MCF 10A (cell line): ENCODE data around the gene KLK13. TPM values are rescaled to one million over a fixed set of nuclear protein-coding genes. Genes with fewer than 3 reads are reported as not detected.

Experiments
- BruUV-seq: library from RNA; stranded (reverse); fragments of 400-500 nt; replicated peaks from 2 replicates; lab custom pipeline; 2021; lab: Mats Ljungman, UMichigan
- CTCF ChIA-PET: fragments of 300-600 bp; sonication (Branson Sonifier 250); formaldehyde crosslinking; extraction: SDS; loops from one replicate; lab custom pipeline; 2021; ENCODE audit warnings: antibody characterized with exemption, inconsistent platforms; lab: Yijun Ruan, JAX
- POLR2A ChIA-PET: fragments of 300-600, 350-650 bp; sonication (Branson Sonifier 250); formaldehyde crosslinking; extraction: SDS; loops from one replicate; lab custom pipeline; 2020; ENCODE audit warnings: antibody characterized with exemption, inconsistent platforms; lab: Yijun Ruan, JAX
- DNase-seq: peaks from one replicate; pipeline ENCODE4 v3.0.0-alpha.2; 2018; ENCODE audit not compliant: unreplicated experiment
- H3K27ac Mint-ChIP-seq: one replicate; pipeline ENCODE4 v1.8.0; 2022; ENCODE audit warnings: mild to moderate bottlenecking, low read depth, mixed read lengths; ENCODE audit not compliant: unreplicated experiment
- H3K27me3 Mint-ChIP-seq: one replicate; pipeline ENCODE4 v1.8.0; 2022; ENCODE audit warnings: mixed read lengths; ENCODE audit not compliant: insufficient read depth, unreplicated experiment
- H3K36me3 Mint-ChIP-seq: one replicate; pipeline ENCODE4 v1.8.0; 2022; ENCODE audit warnings: mild to moderate bottlenecking, moderate library complexity, mixed read lengths; ENCODE audit not compliant: insufficient read depth, unreplicated experiment
- H3K4me1 Mint-ChIP-seq: one replicate; pipeline ENCODE4 v1.8.0; 2022; ENCODE audit warnings: mixed read lengths; ENCODE audit not compliant: insufficient read depth, unreplicated experiment
- H3K4me3 Mint-ChIP-seq: one replicate; pipeline ENCODE4 v1.8.0; 2022; ENCODE audit warnings: mild to moderate bottlenecking, moderate library complexity, mixed read lengths; ENCODE audit not compliant: unreplicated experiment
- H3K9me3 Mint-ChIP-seq: one replicate; pipeline ENCODE4 v1.8.0; 2022; ENCODE audit warnings: mixed read lengths; ENCODE audit not compliant: unreplicated experiment
- intact Hi-C: fragments of 100-400 bp; cut with micrococcal nuclease; formaldehyde crosslinking; loops from 2 replicates; pipeline ENCODE4 v1.14.1; 2022
- total RNA-seq: library from RNA; stranded (reverse); gene quantifications from 2 replicates; pipeline ENCODE4 v1.2.3, GENCODE V29; 2022
- TF ChIP-seq, protein P1 (sequence below): fragments of 200-600 bp; IDR thresholded peaks from one replicate; pipeline ENCODE4 v1.8.0; 2022; ENCODE audit warnings: antibody characterized with exemption, mild to moderate bottlenecking; ENCODE audit not compliant: unreplicated experiment

The KLK13 gene
- total RNA-seq, 1 experiment from 2014 or later = not detected

DNA sequence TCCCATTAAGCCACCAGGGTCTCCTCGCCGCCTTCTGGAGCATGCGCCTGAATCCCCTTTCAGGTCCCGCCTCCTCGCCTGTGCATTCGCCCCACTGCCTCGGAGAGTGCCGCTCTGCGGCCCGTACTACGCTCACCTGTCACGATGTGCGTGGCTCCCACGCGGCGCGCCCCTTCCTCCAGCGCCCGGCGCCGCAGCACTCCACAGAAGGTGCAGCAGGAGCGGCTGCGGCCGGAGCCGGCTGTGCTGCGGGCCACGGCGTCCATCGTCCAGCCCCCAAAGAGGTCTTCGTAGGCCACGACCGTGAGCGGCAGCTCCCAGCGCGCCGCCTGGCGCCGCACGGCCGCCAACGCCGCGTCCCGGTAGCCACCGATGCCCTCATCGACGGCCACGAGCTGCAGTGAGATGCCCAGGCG is 39.0 kb upstream of the KLK13 start:
- Mint-ChIP-seq H3K27me3 (no peaks in the 10 kb centered on the region), H3K27ac (no peak overlapping the region), H3K4me1 (peaks cover 34% of the 10 kb centered on the region), H3K9me3 (no peaks in the 10 kb centered on the region), H3K36me3 (peaks cover 39% of the 10 kb centered on the region), H3K4me3 (no peak overlapping the region)
- TF ChIP-seq, protein P1, sequence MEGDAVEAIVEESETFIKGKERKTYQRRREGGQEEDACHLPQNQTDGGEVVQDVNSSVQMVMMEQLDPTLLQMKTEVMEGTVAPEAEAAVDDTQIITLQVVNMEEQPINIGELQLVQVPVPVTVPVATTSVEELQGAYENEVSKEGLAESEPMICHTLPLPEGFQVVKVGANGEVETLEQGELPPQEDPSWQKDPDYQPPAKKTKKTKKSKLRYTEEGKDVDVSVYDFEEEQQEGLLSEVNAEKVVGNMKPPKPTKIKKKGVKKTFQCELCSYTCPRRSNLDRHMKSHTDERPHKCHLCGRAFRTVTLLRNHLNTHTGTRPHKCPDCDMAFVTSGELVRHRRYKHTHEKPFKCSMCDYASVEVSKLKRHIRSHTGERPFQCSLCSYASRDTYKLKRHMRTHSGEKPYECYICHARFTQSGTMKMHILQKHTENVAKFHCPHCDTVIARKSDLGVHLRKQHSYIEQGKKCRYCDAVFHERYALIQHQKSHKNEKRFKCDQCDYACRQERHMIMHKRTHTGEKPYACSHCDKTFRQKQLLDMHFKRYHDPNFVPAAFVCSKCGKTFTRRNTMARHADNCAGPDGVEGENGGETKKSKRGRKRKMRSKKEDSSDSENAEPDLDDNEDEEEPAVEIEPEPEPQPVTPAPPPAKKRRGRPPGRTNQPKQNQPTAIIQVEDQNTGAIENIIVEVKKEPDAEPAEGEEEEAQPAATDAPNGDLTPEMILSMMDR = no peak
- no TSS peak for BruUV-seq
- DNase-seq = no peak
- ChIA-PET CTCF (interaction anchor here (0.6 kb wide), 1 partner anchor 320 kb away, joined by 3 read pairs; no protein-coding TSS in a partner anchor), POLR2A (no interaction called here)
- intact Hi-C loops = loop anchor here (10.0 kb wide), 1 partner anchor 691 kb away; the partner anchor contains the start of gene FPR3

- Mint-ChIP-seq H3K27me3 (no peaks in the 10 kb centered on the region), H3K4me3 (no peak overlapping the region), H3K4me1 (peaks cover 34% of the 10 kb centered on the region), H3K36me3 (peaks cover 39% of the 10 kb centered on the region), H3K9me3 (no peaks in the 10 kb centered on the region), H3K27ac (no peak overlapping the region)
- TF ChIP-seq, protein P1 = no peak
- BruUV-seq = no TSS peak
- intact Hi-C loops = loop anchor here (10.0 kb wide), 1 partner anchor 692 kb away; the partner anchor contains the start of gene FPR3
- no peak for DNase-seq
- CTCF ChIA-PET = interaction anchor here (0.7 kb wide), 1 partner anchor 65 kb away, joined by 3 read pairs; no protein-coding TSS in a partner anchor
- POLR2A ChIA-PET = no interaction called here
These were observed 38.1 kb upstream of the KLK13 start for GRCh38 chr19:51102991-51103390.

DNA sequence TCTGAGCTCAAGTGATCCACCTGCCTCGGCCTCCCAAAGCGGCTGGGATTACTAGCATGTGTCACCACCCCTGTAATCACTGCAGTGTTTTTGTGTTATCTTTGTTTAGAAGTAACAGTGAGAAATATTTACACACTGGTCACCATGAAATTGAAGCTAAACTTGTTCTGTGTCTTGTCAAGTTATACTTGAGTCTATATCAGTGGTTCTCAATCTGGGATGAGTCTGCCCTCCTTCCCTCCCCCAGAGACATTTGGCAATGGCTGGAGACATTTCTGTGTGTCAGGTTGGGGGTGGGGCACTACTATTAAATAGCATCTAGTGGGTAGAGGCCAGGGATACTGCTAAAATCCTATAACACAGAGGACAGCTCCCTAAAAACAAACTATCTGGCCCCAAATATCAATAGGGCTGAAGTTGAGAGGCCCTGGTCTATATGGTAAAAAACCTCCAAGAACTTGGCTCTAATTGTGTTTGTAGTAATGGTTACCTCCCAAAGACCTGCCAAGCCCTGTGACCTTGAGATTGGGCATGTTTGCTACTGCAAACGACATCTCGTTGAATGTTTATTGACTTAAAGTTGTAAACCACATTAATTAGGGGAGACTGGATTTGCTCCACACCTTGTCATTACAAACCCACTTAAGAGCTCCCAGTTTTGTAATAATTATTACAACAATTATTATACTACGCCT is 36.4 kb upstream of the KLK13 start:
- peaks cover 33% of the 10 kb centered on the region for H3K4me1 Mint-ChIP-seq
- peaks cover 44% of the 10 kb centered on the region for H3K36me3 Mint-ChIP-seq
- ChIA-PET POLR2A (no interaction called here), CTCF (interaction anchor here (0.6 to 2.1 kb wide), 4 partner anchors 53 to 179 kb away, joined by 3 to 5 read pairs (median 3); no protein-coding TSS in a partner anchor)
- TF ChIP-seq, protein P1 = no peak
- DNase-seq = no peak
- H3K27ac Mint-ChIP-seq = peak overlapping the region; percentile 32
- no TSS peak for BruUV-seq
- H3K4me3 Mint-ChIP-seq = no peak overlapping the region
- H3K9me3 Mint-ChIP-seq = no peaks in the 10 kb centered on the region
- intact Hi-C loops = loop anchor here (10.0 kb wide), 1 partner anchor 693 kb away; the partner anchor contains the start of gene FPR3
- no peaks in the 10 kb centered on the region for H3K27me3 Mint-ChIP-seq

GRCh38 chr19:51100601-51101000 is 35.7 kb upstream of the KLK13 start:
- intact Hi-C loops = loop anchor here (10.0 kb wide), 1 partner anchor 694 kb away; the partner anchor contains the start of gene FPR3
- Mint-ChIP-seq H3K9me3 (no peaks in the 10 kb centered on the region), H3K4me1 (peaks cover 26% of the 10 kb centered on the region), H3K4me3 (no peak overlapping the region), H3K27ac (peak overlapping the region; percentile 32), H3K27me3 (no peaks in the 10 kb centered on the region), H3K36me3 (peaks cover 44% of the 10 kb centered on the region)
- DNase-seq = no peak
- POLR2A ChIA-PET = no interaction called here
- CTCF ChIA-PET = interaction anchor here (0.5 to 2.1 kb wide), 7 partner anchors 30 to 178 kb away, joined by 3 to 5 read pairs (median 3); no protein-coding TSS in a partner anchor
- BruUV-seq = no TSS peak
- TF ChIP-seq, protein P1 = no peak
